ENCODE measurements around the gene UBXN10. TPM values are rescaled to one million over a fixed set of nuclear protein-coding genes. Genes with fewer than 3 reads are reported as not detected.

The UBXN10 gene
- total RNA-seq, 3 donors from 2014 or later: 1.3 to 6.6 (median 4.9) TPM

DNA sequence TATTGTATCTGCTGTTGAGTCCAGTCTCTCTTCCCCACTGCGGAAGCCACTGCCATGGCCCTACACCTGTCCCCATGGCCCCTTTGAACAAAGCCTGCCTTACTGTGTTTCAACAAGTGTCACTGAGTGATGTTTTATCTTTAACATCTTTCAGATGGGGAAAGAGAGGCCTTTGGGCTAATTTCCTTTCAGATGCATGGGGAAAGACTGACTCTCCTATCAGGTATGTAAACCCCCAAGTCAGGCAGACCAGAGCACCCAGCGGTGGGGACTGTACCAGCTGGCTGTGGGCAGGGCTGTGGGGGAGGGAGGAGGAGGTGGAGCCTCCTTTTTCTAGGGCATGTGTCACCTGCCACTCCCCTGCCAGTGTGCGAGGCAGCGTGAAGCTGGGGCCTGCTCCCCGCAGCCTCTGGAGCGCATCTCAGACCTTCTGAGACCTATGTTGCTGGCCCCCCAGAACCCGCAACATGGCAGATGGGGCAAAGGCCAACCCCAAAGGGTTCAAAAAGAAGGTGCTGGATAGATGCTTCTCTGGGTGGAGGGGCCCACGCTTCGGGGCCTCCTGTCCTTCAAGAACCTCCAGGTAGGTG lies 46.8 kb upstream of the UBXN10 start, which contains the start of gene PLA2G2F:
Gene PLA2G2F (plus strand): TSS at position 363 of the 590 bp plus-strand sequence. CDS start 105 bp downstream, at position 468.
- no peaks in the 10 kb centered on the region for H3K4me1 ChIP-seq
- no peaks in the 10 kb centered on the region for H3K9me3 ChIP-seq
- H3K36me3 ChIP-seq: no peaks in the 10 kb centered on the region
- TF ChIP-seq POLR2A (IDR thresholded peaks at IDR 0.05) (no peak), POLR2AphosphoS5 (IDR thresholded peaks at IDR 0.05) (no peak)
- TF ChIP-seq, protein P1, sequence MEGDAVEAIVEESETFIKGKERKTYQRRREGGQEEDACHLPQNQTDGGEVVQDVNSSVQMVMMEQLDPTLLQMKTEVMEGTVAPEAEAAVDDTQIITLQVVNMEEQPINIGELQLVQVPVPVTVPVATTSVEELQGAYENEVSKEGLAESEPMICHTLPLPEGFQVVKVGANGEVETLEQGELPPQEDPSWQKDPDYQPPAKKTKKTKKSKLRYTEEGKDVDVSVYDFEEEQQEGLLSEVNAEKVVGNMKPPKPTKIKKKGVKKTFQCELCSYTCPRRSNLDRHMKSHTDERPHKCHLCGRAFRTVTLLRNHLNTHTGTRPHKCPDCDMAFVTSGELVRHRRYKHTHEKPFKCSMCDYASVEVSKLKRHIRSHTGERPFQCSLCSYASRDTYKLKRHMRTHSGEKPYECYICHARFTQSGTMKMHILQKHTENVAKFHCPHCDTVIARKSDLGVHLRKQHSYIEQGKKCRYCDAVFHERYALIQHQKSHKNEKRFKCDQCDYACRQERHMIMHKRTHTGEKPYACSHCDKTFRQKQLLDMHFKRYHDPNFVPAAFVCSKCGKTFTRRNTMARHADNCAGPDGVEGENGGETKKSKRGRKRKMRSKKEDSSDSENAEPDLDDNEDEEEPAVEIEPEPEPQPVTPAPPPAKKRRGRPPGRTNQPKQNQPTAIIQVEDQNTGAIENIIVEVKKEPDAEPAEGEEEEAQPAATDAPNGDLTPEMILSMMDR (IDR thresholded peaks at IDR 0.05): no peak
- intact Hi-C loops (cut with DNase I; ENCODE audit: low total_unique reads): no loop called here
- no peak within 1 kb of the TSS for H3K27ac ChIP-seq
- H3K27me3 ChIP-seq: no peaks in the 10 kb centered on the region
- no peak for DNase-seq (ENCODE audit: low spot score in 2 of 2)
- no peak within 1 kb of the TSS for H3K4me3 ChIP-seq

DNA sequence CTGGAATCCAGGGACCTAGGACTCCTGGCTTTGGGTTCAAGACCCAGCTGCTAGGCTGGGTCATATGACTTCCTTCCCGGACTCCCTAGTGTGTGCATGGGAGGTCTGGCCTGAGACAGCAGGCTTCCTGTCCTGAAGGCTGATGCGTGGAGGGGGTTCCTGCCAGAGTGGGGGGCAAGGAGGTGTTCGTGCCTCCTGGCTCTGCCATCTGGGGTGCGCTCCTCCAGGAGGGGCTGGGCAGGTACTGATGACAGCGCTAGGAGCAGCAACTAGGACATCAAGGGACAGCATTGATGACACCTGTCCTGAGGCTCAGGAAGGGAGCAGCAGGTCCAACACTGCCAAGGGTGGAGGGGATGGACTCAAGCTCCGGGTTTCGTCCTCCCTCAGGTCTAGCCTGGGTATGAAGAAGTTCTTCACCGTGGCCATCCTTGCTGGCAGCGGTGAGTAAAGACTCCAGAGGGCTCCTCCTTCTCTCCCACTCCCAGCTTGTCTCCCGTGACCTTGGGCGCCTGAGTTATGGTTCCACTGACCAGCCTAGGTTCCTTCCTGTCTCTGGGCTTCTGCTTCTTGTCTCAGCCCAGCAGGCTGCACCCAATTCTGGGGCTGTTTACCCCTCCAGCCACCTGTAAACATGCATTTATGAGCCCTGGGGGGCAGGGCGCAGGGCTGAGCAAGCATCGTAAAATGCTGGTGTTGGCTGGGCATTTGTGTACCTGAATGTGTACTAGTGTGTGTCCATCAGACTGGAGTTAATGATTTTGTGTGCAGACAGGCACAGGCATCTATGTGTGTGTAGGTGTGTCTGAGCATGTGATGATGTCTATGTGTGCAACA lies 45.9 kb upstream of the UBXN10 start:
- H3K27ac ChIP-seq: no peak overlapping the region
- H3K36me3 ChIP-seq: no peaks in the 10 kb centered on the region

DNA sequence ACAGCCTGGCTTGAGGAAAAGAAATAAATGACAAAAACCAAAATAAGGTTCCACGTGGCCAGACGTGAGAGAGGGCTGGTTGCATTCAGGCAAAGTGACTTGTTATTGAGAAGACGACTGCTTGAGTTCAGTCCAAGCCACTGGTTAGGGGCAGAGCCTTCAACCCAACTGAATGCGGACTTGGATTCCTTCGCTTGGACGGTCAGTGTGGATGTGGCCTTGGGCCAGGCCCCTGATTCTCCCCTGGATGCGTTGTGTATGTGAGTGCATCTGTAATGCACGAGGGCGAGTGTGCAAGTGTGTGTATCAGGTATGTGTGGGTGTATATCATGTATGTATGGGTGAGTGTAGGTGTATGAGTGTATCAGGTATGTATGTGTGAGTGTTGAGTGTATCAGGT lies 44.9 kb upstream of the UBXN10 start:
- H3K4me3 ChIP-seq: no peak overlapping the region
- H3K36me3 ChIP-seq: no peaks in the 10 kb centered on the region
- no peaks in the 10 kb centered on the region for H3K9me3 ChIP-seq
- no peaks in the 10 kb centered on the region for H3K27me3 ChIP-seq
- intact Hi-C loops (cut with DNase I; ENCODE audit: low total_unique reads): no loop called here
- no peak overlapping the region for H3K27ac ChIP-seq
- no peaks in the 10 kb centered on the region for H3K4me1 ChIP-seq
- DNase-seq (ENCODE audit: low spot score in 2 of 2): no peak
- TF ChIP-seq POLR2AphosphoS5 (IDR thresholded peaks at IDR 0.05): no peak
- TF ChIP-seq, protein P1 (IDR thresholded peaks at IDR 0.05): no peak
- no peak for TF ChIP-seq POLR2A (IDR thresholded peaks at IDR 0.05)

More for the DNA sequence above, 45.9 kb upstream of the UBXN10 start:
- no peak for TF ChIP-seq POLR2A (IDR thresholded peaks at IDR 0.05)
- TF ChIP-seq, protein P1 (IDR thresholded peaks at IDR 0.05): no peak
- no peak for TF ChIP-seq POLR2AphosphoS5 (IDR thresholded peaks at IDR 0.05)
- Histone ChIP-seq H3K4me1 (no peaks in the 10 kb centered on the region), H3K9me3 (no peaks in the 10 kb centered on the region), H3K4me3 (no peak overlapping the region), H3K27me3 (no peaks in the 10 kb centered on the region)
- no peak for DNase-seq (ENCODE audit: low spot score in 2 of 2)
- intact Hi-C loops (cut with DNase I; ENCODE audit: low total_unique reads): no loop called here

DNA sequence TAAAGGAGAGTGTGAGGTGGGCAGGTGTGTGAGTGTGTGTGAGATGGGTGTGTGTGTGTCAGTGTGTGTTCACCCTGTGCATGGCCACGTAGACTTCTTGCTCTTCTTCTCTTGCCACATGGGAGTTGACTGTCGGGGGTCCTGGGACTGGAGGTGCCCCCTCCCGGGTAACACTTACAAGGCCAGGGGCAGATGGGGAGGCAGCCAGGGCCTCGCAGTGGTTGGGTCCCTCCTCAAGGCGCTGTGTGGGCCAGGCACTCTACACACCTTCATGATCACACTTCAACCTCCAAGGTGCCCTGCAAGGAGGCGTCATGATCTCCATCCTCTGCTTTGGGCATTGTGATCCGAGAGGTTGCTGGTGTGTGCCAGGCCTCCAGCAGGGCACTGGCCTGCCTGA lies 44.4 kb upstream of the UBXN10 start:
- TF ChIP-seq POLR2AphosphoS5 (IDR thresholded peaks at IDR 0.05) (no peak), POLR2A (IDR thresholded peaks at IDR 0.05) (no peak)
- TF ChIP-seq, protein P1 (IDR thresholded peaks at IDR 0.05): no peak
- no peaks in the 10 kb centered on the region for H3K36me3 ChIP-seq
- no peaks in the 10 kb centered on the region for H3K4me1 ChIP-seq

More for the DNA sequence above, 44.4 kb upstream of the UBXN10 start:
- H3K4me3 ChIP-seq: no peak overlapping the region
- DNase-seq (ENCODE audit: low spot score in 2 of 2): no peak
- no peaks in the 10 kb centered on the region for H3K27me3 ChIP-seq
- H3K9me3 ChIP-seq: no peaks in the 10 kb centered on the region
- intact Hi-C loops (cut with DNase I; ENCODE audit: low total_unique reads): no loop called here
- no peak overlapping the region for H3K27ac ChIP-seq

Data from breast epithelium (tissue), 4 donors.